ENCODE measurements around the gene LRRC17. TPM values are rescaled to one million over a fixed set of nuclear protein-coding genes. Genes with fewer than 3 reads are reported as not detected.

The LRRC17 gene
- total and polyA plus RNA-seq, 4 experiments from 2014 or later = 0.26 to 0.72 (median 0.52) TPM; not detected in 1

DNA sequence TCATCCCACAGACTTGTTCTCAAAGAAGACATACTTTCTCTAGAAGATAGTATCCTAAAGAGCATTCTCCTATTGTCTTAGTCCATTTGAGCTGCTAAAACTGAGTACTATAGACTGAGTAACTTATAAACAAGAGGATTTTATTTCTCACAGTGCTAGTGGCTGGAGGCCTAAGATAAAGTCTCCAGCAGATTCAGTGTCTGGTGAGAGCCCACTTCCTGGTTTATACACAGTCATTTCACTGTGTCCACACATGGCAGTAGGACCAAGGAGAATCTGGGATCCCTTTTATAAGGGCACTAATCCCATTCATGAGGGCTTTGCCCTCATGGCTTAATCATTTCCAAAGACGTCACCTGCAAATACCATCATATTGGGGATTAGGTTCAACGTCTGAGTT lies 68.7 kb downstream of the LRRC17 start:
- ChIA-PET CTCF (ENCODE audit: partially characterized antibody) (no interaction called here), POLR2A (ENCODE audit: partially characterized antibody) (no interaction called here)
- Mint-ChIP-seq H3K27ac (no peak overlapping the region), H3K4me1 (no peaks in the 10 kb centered on the region), H3K36me3 (no peaks in the 10 kb centered on the region), H3K9me3 (no peaks in the 10 kb centered on the region), H3K4me3 (no peak overlapping the region), H3K27me3 (peaks cover 1 to 4% of the 10 kb centered on the region in 2 donors)
- Histone ChIP-seq H3K27me3 (ENCODE audit: insufficient read depth, low read length) (no peaks in the 10 kb centered on the region), H3K36me3 (ENCODE audit: insufficient read depth, low read length) (no peaks in the 10 kb centered on the region), H3K9me3 (ENCODE audit: control insufficient read depth in 1 of 2, low read length in 2 of 2) (no peaks in the 10 kb centered on the region), H3K4me3 (ENCODE audit: low read length in 2 of 2) (no peak overlapping the region), H3K4me1 (ENCODE audit: insufficient read depth, low read length) (no peaks in the 10 kb centered on the region), H3K27ac (ENCODE audit: low read depth, low read length) (no peak overlapping the region)
- intact Hi-C loops (cut with micrococcal nuclease) = no loop called here
- DNase-seq = no peak

DNA sequence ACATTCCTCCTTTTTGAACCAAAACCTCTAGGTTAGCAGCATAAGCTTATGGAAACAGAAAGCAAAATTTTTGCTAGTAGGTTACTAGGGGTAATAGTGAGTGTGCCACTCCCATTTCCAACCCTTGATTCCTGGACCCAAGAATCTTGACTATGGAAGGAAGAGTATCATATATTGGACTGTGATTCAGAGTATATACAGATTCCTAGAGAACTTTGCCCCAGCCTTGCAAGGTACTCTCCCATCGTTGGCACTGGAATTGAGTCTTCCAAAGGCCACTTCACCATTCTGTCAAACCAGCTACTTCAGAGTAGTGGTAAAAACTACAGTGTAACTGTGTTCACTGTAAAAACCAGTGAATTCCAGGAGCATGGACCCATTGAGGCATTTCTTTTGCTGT lies 69.4 kb downstream of the LRRC17 start:
- Histone ChIP-seq H3K9me3 (ENCODE audit: control insufficient read depth in 1 of 2, low read length in 2 of 2) (no peaks in the 10 kb centered on the region), H3K27ac (ENCODE audit: low read depth, low read length) (no peak overlapping the region), H3K36me3 (ENCODE audit: insufficient read depth, low read length) (no peaks in the 10 kb centered on the region), H3K27me3 (ENCODE audit: insufficient read depth, low read length) (no peaks in the 10 kb centered on the region), H3K4me1 (ENCODE audit: insufficient read depth, low read length) (no peaks in the 10 kb centered on the region), H3K4me3 (ENCODE audit: low read length in 2 of 2) (no peak overlapping the region)
- no peak overlapping the region for H3K4me3 Mint-ChIP-seq
- H3K27ac Mint-ChIP-seq = no peak overlapping the region
- peaks cover 0 to 1% of the 10 kb centered on the region in 2 donors for H3K27me3 Mint-ChIP-seq
- intact Hi-C loops (cut with micrococcal nuclease) = no loop called here
- ChIA-PET CTCF (ENCODE audit: partially characterized antibody) (no interaction called here), POLR2A (ENCODE audit: partially characterized antibody) (no interaction called here)
- no peaks in the 10 kb centered on the region for H3K36me3 Mint-ChIP-seq
- H3K9me3 Mint-ChIP-seq = no peaks in the 10 kb centered on the region
- DNase-seq = no peak
- H3K4me1 Mint-ChIP-seq = no peaks in the 10 kb centered on the region

DNA sequence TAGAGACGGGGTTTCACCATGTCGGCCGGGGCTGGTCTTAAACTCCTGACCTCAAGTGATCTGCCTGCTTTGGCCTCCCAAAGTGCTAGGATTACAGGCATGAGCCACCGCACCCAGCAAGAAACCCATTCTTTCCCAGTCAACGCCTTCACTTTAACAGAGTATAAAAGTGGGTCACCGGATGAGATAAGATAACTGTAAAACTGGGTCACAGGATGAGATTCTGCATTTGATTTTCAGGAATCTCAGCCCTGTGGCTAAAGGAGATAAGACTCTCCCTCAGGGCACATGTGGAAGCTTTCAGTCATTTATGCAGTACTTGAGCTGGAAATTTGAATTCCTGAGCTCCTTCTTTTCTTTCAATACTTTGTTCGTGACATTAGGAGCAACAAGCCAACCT lies 70.8 kb downstream of the LRRC17 start:
- Histone ChIP-seq H3K27me3 (ENCODE audit: insufficient read depth, low read length) (no peaks in the 10 kb centered on the region), H3K36me3 (ENCODE audit: insufficient read depth, low read length) (no peaks in the 10 kb centered on the region), H3K27ac (ENCODE audit: low read depth, low read length) (no peak overlapping the region), H3K9me3 (ENCODE audit: control insufficient read depth in 1 of 2, low read length in 2 of 2) (no peaks in the 10 kb centered on the region), H3K4me1 (ENCODE audit: insufficient read depth, low read length) (no peaks in the 10 kb centered on the region), H3K4me3 (ENCODE audit: low read length in 2 of 2) (no peak overlapping the region)
- Mint-ChIP-seq H3K36me3 (no peaks in the 10 kb centered on the region), H3K27me3 (peaks cover 0 to 1% of the 10 kb centered on the region in 2 donors), H3K4me3 (no peak overlapping the region), H3K4me1 (no peaks in the 10 kb centered on the region), H3K27ac (no peak overlapping the region), H3K9me3 (no peaks in the 10 kb centered on the region)
- POLR2A ChIA-PET (ENCODE audit: partially characterized antibody) = no interaction called here
- no peak for DNase-seq
- intact Hi-C loops (cut with micrococcal nuclease) = no loop called here
- CTCF ChIA-PET (ENCODE audit: partially characterized antibody) = no interaction called here

DNA sequence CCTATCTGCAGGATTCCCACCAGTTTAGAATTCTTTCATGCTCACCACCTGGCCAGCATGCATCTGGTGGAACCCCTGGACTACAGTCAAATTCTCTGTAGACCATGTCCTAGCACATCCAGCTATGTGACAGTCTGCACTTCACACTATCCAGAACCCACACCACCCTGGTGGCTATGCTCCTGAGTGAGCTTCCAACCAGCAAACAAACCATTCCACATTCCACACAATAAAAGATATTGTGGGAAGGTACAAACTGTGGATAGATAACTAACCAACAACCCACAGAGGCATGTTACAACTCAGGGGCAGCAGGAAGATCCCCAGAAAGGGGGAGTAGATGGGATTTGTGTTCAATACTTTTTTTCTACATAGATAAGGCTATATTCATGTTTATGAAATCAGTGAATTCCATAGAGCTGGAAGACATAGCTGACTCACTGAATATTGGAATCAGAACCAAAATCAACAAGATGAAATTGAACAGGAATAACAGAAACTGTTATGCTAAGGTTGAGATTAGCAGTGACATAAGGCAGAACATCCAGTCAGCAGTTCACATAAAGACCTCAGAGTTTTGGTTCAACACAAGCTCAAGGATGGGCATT lies 72.5 kb downstream of the LRRC17 start:
- Histone ChIP-seq H3K9me3 (ENCODE audit: control insufficient read depth in 1 of 2, low read length in 2 of 2) (no peaks in the 10 kb centered on the region), H3K4me3 (ENCODE audit: low read length in 2 of 2) (no peak overlapping the region), H3K36me3 (ENCODE audit: insufficient read depth, low read length) (no peaks in the 10 kb centered on the region), H3K27ac (ENCODE audit: low read depth, low read length) (no peak overlapping the region), H3K27me3 (ENCODE audit: insufficient read depth, low read length) (no peaks in the 10 kb centered on the region), H3K4me1 (ENCODE audit: insufficient read depth, low read length) (no peaks in the 10 kb centered on the region)
- Mint-ChIP-seq H3K4me1 (no peaks in the 10 kb centered on the region), H3K4me3 (no peak overlapping the region), H3K27me3 (peaks cover 0 to 1% of the 10 kb centered on the region in 2 donors), H3K9me3 (no peaks in the 10 kb centered on the region), H3K36me3 (no peaks in the 10 kb centered on the region), H3K27ac (no peak overlapping the region)
- intact Hi-C loops (cut with micrococcal nuclease) = no loop called here
- DNase-seq = no peak
- ChIA-PET POLR2A (ENCODE audit: partially characterized antibody) (no interaction called here), CTCF (ENCODE audit: partially characterized antibody) (no interaction called here)

DNA sequence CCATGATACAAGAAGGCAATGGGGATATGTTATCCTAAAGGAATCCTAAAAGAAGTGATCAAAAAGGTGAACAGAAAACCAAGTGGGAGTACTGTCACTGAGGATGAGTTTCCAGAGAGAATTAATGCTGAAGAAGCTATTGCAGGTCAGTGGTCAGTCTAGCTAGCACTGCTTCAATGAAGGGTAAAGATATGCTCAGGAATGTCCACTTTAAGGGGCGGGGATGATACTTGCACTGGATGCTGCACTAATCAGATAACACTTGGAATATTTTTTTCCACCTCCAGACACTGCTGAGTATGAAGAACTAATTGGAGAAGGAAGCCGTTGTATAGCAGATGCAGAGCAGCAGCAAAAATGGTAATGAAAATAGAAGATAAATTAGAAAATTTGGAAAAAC lies 75.3 kb downstream of the LRRC17 start:
- intact Hi-C loops (cut with micrococcal nuclease) = no loop called here
- Histone ChIP-seq H3K27ac (ENCODE audit: low read depth, low read length) (no peak overlapping the region), H3K27me3 (ENCODE audit: insufficient read depth, low read length) (no peaks in the 10 kb centered on the region), H3K9me3 (ENCODE audit: control insufficient read depth in 1 of 2, low read length in 2 of 2) (no peaks in the 10 kb centered on the region), H3K36me3 (ENCODE audit: insufficient read depth, low read length) (no peaks in the 10 kb centered on the region), H3K4me1 (ENCODE audit: insufficient read depth, low read length) (no peaks in the 10 kb centered on the region), H3K4me3 (ENCODE audit: low read length in 2 of 2) (no peak overlapping the region)
- ChIA-PET CTCF (ENCODE audit: partially characterized antibody) (no interaction called here), POLR2A (ENCODE audit: partially characterized antibody) (no interaction called here)
- no peak overlapping the region for H3K27ac Mint-ChIP-seq
- no peaks in the 10 kb centered on the region for H3K4me1 Mint-ChIP-seq
- no peak overlapping the region for H3K4me3 Mint-ChIP-seq
- no peaks in the 10 kb centered on the region for H3K36me3 Mint-ChIP-seq
- DNase-seq = no peak
- no peaks in the 10 kb centered on the region for H3K9me3 Mint-ChIP-seq
- H3K27me3 Mint-ChIP-seq = peaks cover 0 to 1% of the 10 kb centered on the region in 2 donors

GRCh38 chr7:102988631-102989560 lies 76.1 kb downstream of the LRRC17 start:
- no peaks in the 10 kb centered on the region for H3K9me3 ChIP-seq (ENCODE audit: control insufficient read depth in 1 of 2, low read length in 2 of 2)
- H3K27ac ChIP-seq (ENCODE audit: low read depth, low read length) = no peak overlapping the region
- H3K9me3 Mint-ChIP-seq = no peaks in the 10 kb centered on the region
- H3K27me3 ChIP-seq (ENCODE audit: insufficient read depth, low read length) = no peaks in the 10 kb centered on the region
- CTCF ChIA-PET (ENCODE audit: partially characterized antibody) = no interaction called here
- H3K4me3 ChIP-seq (ENCODE audit: low read length in 2 of 2) = no peak overlapping the region
- H3K4me1 ChIP-seq (ENCODE audit: insufficient read depth, low read length) = no peaks in the 10 kb centered on the region
- H3K36me3 ChIP-seq (ENCODE audit: insufficient read depth, low read length) = no peaks in the 10 kb centered on the region
- POLR2A ChIA-PET (ENCODE audit: partially characterized antibody) = no interaction called here
- H3K4me1 Mint-ChIP-seq = no peaks in the 10 kb centered on the region
- H3K27me3 Mint-ChIP-seq = peaks cover 0 to 1% of the 10 kb centered on the region in 2 donors
- H3K4me3 Mint-ChIP-seq = no peak overlapping the region
- no peaks in the 10 kb centered on the region for H3K36me3 Mint-ChIP-seq
- no peak overlapping the region for H3K27ac Mint-ChIP-seq
- intact Hi-C loops (cut with micrococcal nuclease) = no loop called here
- DNase-seq = no peak

DNA sequence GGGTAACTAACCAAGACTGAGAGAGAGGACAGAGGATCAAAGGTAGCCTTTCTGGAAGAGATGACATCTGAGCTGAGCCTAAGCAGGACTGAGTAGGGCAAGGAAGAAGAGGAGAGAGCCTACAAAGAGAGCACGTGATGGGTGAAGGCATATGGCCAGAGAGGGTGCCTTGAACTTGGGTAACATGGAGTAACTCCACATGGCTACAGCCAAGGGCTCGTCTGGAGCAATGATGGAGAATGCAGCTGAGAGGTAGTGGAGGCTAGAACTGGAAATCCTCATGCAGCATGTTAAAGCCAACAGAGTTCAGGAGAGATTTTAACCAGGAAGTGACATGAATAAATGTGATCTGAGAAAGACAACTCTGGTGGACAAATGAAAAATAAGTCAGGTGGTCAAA lies 77.8 kb downstream of the LRRC17 start:
- H3K27ac Mint-ChIP-seq = no peak overlapping the region
- no peaks in the 10 kb centered on the region for H3K36me3 Mint-ChIP-seq
- Histone ChIP-seq H3K9me3 (ENCODE audit: control insufficient read depth in 1 of 2, low read length in 2 of 2) (no peaks in the 10 kb centered on the region), H3K27ac (ENCODE audit: low read depth, low read length) (no peak overlapping the region), H3K4me1 (ENCODE audit: insufficient read depth, low read length) (no peaks in the 10 kb centered on the region), H3K27me3 (ENCODE audit: insufficient read depth, low read length) (no peaks in the 10 kb centered on the region), H3K4me3 (ENCODE audit: low read length in 2 of 2) (no peak overlapping the region), H3K36me3 (ENCODE audit: insufficient read depth, low read length) (no peaks in the 10 kb centered on the region)
- no peaks in the 10 kb centered on the region for H3K4me1 Mint-ChIP-seq
- POLR2A ChIA-PET (ENCODE audit: partially characterized antibody) = no interaction called here
- no peaks in the 10 kb centered on the region for H3K9me3 Mint-ChIP-seq
- H3K27me3 Mint-ChIP-seq = no peaks in the 10 kb centered on the region
- no peak for DNase-seq
- no peak overlapping the region for H3K4me3 Mint-ChIP-seq
- intact Hi-C loops (cut with micrococcal nuclease) = no loop called here
- CTCF ChIA-PET (ENCODE audit: partially characterized antibody) = no interaction called here

All from CD4-positive, alpha-beta memory T cell (primary cell).